Mucosa of gallbladder (tissue), 1 donor: ENCODE results near the gene BCL10. TPM values are rescaled to one million over a fixed set of nuclear protein-coding genes. Genes with fewer than 3 reads are reported as not detected.
"Not testable (repeated sequence)": the region's sequence is repeated elsewhere in the genome, so short reads cannot be mapped to it uniquely, and the experiment has no call there.

Experiments
- DNase-seq: peaks from one replicate; pipeline ENCODE4 v3.0.0-alpha.2; 2020; ENCODE audit warnings: low spot score
- total RNA-seq: library from RNA; stranded (reverse); gene quantifications from one replicate; pipeline ENCODE4 v1.2.1, GENCODE V29; 2021
- donor health status: DM: no; HTN: no; CAD: no.

BCL10 gene
- total RNA-seq, 1 donor from 2014 or later = 28.9 TPM

- DNase-seq = no peak
These were observed 12.3 kb downstream of the BCL10 start for GRCh38 chr1:85264150-85264549.

GRCh38 chr1:85262985-85263384 is 13.4 kb downstream of the BCL10 start:
- DNase-seq = no peak

- DNase-seq = no peak
These were observed 16.5 kb downstream of the BCL10 start for GRCh38 chr1:85259912-85260274.

- peak; percentile 94 for DNase-seq
These were observed 17.1 kb downstream of the BCL10 start, which contains the start of gene C1orf52 for GRCh38 chr1:85259118-85259911. Gene C1orf52 (minus strand): TSS chr1:85259662. CDS start chr1:85259633, 29 bp downstream.

- no peak for DNase-seq
These were observed 17.8 kb downstream of the BCL10 start for GRCh38 chr1:85258536-85259117.

GRCh38 chr1:85249042-85249441 is 27.4 kb downstream of the BCL10 start:
- DNase-seq = not testable (repeated sequence)

- DNase-seq = no peak
These were observed 30.5 kb downstream of the BCL10 start for GRCh38 chr1:85245891-85246290.

- no peak for DNase-seq
These were observed 31.0 kb downstream of the BCL10 start for GRCh38 chr1:85245456-85245855.

GRCh38 chr1:85244271-85245061 is 32.0 kb downstream of the BCL10 start:
- DNase-seq = no peak

- no peak for DNase-seq
These were observed 33.1 kb downstream of the BCL10 start for GRCh38 chr1:85243372-85243771.

GRCh38 chr1:85240643-85241042 is 35.8 kb downstream of the BCL10 start:
- DNase-seq = no peak

GRCh38 chr1:85240174-85240601 is 36.2 kb downstream of the BCL10 start:
- no peak for DNase-seq

GRCh38 chr1:85237613-85238012 is 38.8 kb downstream of the BCL10 start:
- DNase-seq = no peak

GRCh38 chr1:85230305-85230977 is 46.0 kb downstream of the BCL10 start:
- no peak for DNase-seq

- no peak for DNase-seq
These were observed 46.8 kb downstream of the BCL10 start for GRCh38 chr1:85229574-85230097.

- DNase-seq = no peak
These were observed 47.5 kb downstream of the BCL10 start for GRCh38 chr1:85228972-85229371.

- no peak for DNase-seq
These were observed 50.6 kb downstream of the BCL10 start for GRCh38 chr1:85225624-85226380.

GRCh38 chr1:85224734-85225623 is 51.5 kb downstream of the BCL10 start:
- peak; percentile 60 for DNase-seq

GRCh38 chr1:85224295-85224694 is 52.1 kb downstream of the BCL10 start:
- no peak for DNase-seq

- no peak for DNase-seq
These were observed 53.1 kb downstream of the BCL10 start for GRCh38 chr1:85223334-85223733.
